Rectal smooth muscle tissue (tissue), 1 donor: ENCODE data around the gene TFG.

Source experiments
- H3K27ac ChIP-seq: one replicate; pipeline ENCODE4 v1.7.0; 2013; ENCODE audit warnings: low read depth, low read length, inconsistent platforms
- H3K27me3 ChIP-seq: one replicate; pipeline ENCODE4 v1.7.0; 2013; ENCODE audit warnings: low read length; ENCODE audit not compliant: control insufficient read depth, insufficient read depth
- H3K36me3 ChIP-seq: one replicate; pipeline ENCODE4 v1.7.0; 2013; ENCODE audit warnings: low read length; ENCODE audit not compliant: control insufficient read depth, insufficient read depth
- H3K4me1 ChIP-seq: one replicate; pipeline ENCODE4 v1.7.0; 2013; ENCODE audit warnings: low read length; ENCODE audit not compliant: control insufficient read depth, insufficient read depth
- H3K4me3 ChIP-seq: one replicate; pipeline ENCODE4 v1.7.0; 2013; ENCODE audit warnings: low read length
- H3K9ac ChIP-seq: one replicate; pipeline ENCODE4 v1.7.0; 2013; ENCODE audit warnings: low read length

TFG gene

GRCh38 chr3:100710261-100710968, 1.1 kb downstream of the TFG start:
- H3K36me3 ChIP-seq: no peaks in the 10 kb centered on the region
- peak overlapping the region; percentile 79 for H3K4me3 ChIP-seq
- peak overlapping the region; percentile 95 for H3K27ac ChIP-seq
- H3K9ac ChIP-seq: peak overlapping the region; percentile 28
- no peaks in the 10 kb centered on the region for H3K27me3 ChIP-seq
- H3K4me1 ChIP-seq: peaks cover 3% of the 10 kb centered on the region

GRCh38 chr3:100715176-100715575, 5.9 kb downstream of the TFG start:
- Histone ChIP-seq H3K36me3 (no peaks in the 10 kb centered on the region), H3K27ac (no peak overlapping the region), H3K9ac (no peak overlapping the region), H3K4me3 (no peak overlapping the region), H3K27me3 (no peaks in the 10 kb centered on the region), H3K4me1 (peaks cover 3% of the 10 kb centered on the region)

GRCh38 chr3:100717063-100717462, 7.8 kb downstream of the TFG start:
- Histone ChIP-seq H3K27ac (no peak overlapping the region), H3K36me3 (peaks cover 3% of the 10 kb centered on the region), H3K27me3 (no peaks in the 10 kb centered on the region), H3K4me1 (no peaks in the 10 kb centered on the region), H3K4me3 (no peak overlapping the region), H3K9ac (no peak overlapping the region)

GRCh38 chr3:100717637-100718487, 8.6 kb downstream of the TFG start:
- Histone ChIP-seq H3K9ac (no peak overlapping the region), H3K4me3 (no peak overlapping the region), H3K4me1 (no peaks in the 10 kb centered on the region), H3K27me3 (no peaks in the 10 kb centered on the region), H3K36me3 (peaks cover 3% of the 10 kb centered on the region), H3K27ac (no peak overlapping the region)

- Histone ChIP-seq H3K4me3 (no peak overlapping the region), H3K36me3 (peaks cover 3% of the 10 kb centered on the region), H3K4me1 (no peaks in the 10 kb centered on the region), H3K27ac (no peak overlapping the region), H3K9ac (no peak overlapping the region), H3K27me3 (no peaks in the 10 kb centered on the region)
Observed at GRCh38 chr3:100719136-100719535, 9.8 kb downstream of the TFG start.

- no peak overlapping the region for H3K9ac ChIP-seq
- H3K27ac ChIP-seq: no peak overlapping the region
- peaks cover 3% of the 10 kb centered on the region for H3K36me3 ChIP-seq
- no peaks in the 10 kb centered on the region for H3K27me3 ChIP-seq
- no peak overlapping the region for H3K4me3 ChIP-seq
- H3K4me1 ChIP-seq: no peaks in the 10 kb centered on the region
Observed at GRCh38 chr3:100720426-100720825, 11.1 kb downstream of the TFG start.

- Histone ChIP-seq H3K27ac (no peak overlapping the region), H3K4me1 (no peaks in the 10 kb centered on the region), H3K36me3 (peaks cover 5% of the 10 kb centered on the region), H3K27me3 (no peaks in the 10 kb centered on the region), H3K4me3 (no peak overlapping the region), H3K9ac (no peak overlapping the region)
Observed at GRCh38 chr3:100725935-100726513, 16.7 kb downstream of the TFG start.

- no peak overlapping the region for H3K27ac ChIP-seq
- no peaks in the 10 kb centered on the region for H3K4me1 ChIP-seq
- no peak overlapping the region for H3K9ac ChIP-seq
- H3K4me3 ChIP-seq: no peak overlapping the region
- H3K27me3 ChIP-seq: no peaks in the 10 kb centered on the region
- peaks cover 5% of the 10 kb centered on the region for H3K36me3 ChIP-seq
Observed at GRCh38 chr3:100726706-100727105, 17.4 kb downstream of the TFG start.

GRCh38 chr3:100730524-100730923, 21.2 kb downstream of the TFG start:
- H3K4me3 ChIP-seq: no peak overlapping the region
- H3K9ac ChIP-seq: no peak overlapping the region
- H3K27me3 ChIP-seq: no peaks in the 10 kb centered on the region
- peaks cover 8% of the 10 kb centered on the region for H3K36me3 ChIP-seq
- H3K27ac ChIP-seq: no peak overlapping the region
- no peaks in the 10 kb centered on the region for H3K4me1 ChIP-seq

- H3K36me3 ChIP-seq: peaks cover 13% of the 10 kb centered on the region
- no peak overlapping the region for H3K4me3 ChIP-seq
- H3K9ac ChIP-seq: no peak overlapping the region
- no peaks in the 10 kb centered on the region for H3K27me3 ChIP-seq
- no peaks in the 10 kb centered on the region for H3K4me1 ChIP-seq
- H3K27ac ChIP-seq: no peak overlapping the region
Observed at GRCh38 chr3:100732435-100732834, 23.1 kb downstream of the TFG start.

- Histone ChIP-seq H3K27me3 (no peaks in the 10 kb centered on the region), H3K4me1 (no peaks in the 10 kb centered on the region), H3K4me3 (no peak overlapping the region), H3K27ac (no peak overlapping the region), H3K9ac (no peak overlapping the region), H3K36me3 (peaks cover 19% of the 10 kb centered on the region)
Observed at GRCh38 chr3:100737334-100737733, 28.0 kb downstream of the TFG start.

GRCh38 chr3:100740207-100740606, 30.9 kb downstream of the TFG start:
- H3K36me3 ChIP-seq: peaks cover 15% of the 10 kb centered on the region
- H3K4me3 ChIP-seq: no peak overlapping the region
- no peaks in the 10 kb centered on the region for H3K4me1 ChIP-seq
- H3K9ac ChIP-seq: no peak overlapping the region
- H3K27ac ChIP-seq: no peak overlapping the region
- H3K27me3 ChIP-seq: no peaks in the 10 kb centered on the region
